H1 (cell line): Measurements from ENCODE around the gene LHX2. TPM values are rescaled to one million over a fixed set of nuclear protein-coding genes. Genes with fewer than 3 reads are reported as not detected.

ENCODE experiments used
- HDAC6 ChIP-seq: IDR thresholded peaks from one replicate; pipeline ENCODE4 v1.7.1; 2012; ENCODE audit warnings: low read depth, mild to moderate bottlenecking, inconsistent platforms, low read length, moderate library complexity
- polyA plus RNA-seq, 7 experiments: library from polyadenylated mRNA; depleted of rRNA in 3 of 7; stranded (reverse) in 5 of 7; unstranded in 2 of 7; fragments of >200 nt in 5 of 7; fragments of 200-250 nt in 2 of 7; gene quantifications; 1 replicate in 5 of 7; 2 replicates in 1 of 7; 4 replicates in 1 of 7; pipeline versions ENCODE4 v1.2.1 to v1.2.3, GENCODE V29; 2011 to 2013; ENCODE audit warnings: missing spikeins in 2 of 7, mixed read lengths in 2 of 7
- total RNA-seq: library from RNA; stranded (reverse); fragmentation: NEBNext Ultra II Directional; extraction: Animal tissue kit (Norgen Biotek cat#: 25700); gene quantifications from 2 replicates; pipeline ENCODE4 v1.2.1, GENCODE V29; 2021

Gene LHX2
- total and polyA plus RNA-seq, 2 of the 8 experiments (the other 6 are each of a cell fraction or from before 2014, with no cell fraction given), result 0.11 to 0.86 TPM

- no peak for TF ChIP-seq HDAC6
- TF ChIP-seq, all 59 proteins: peak for 0
These were observed 64.2 kb downstream of the LHX2 start (continued) for GRCh38 chr9:124075761-124076160.
